IgD-negative memory B cell (primary cell): ENCODE results near the gene ACOT2. TPM values are rescaled to one million over a fixed set of nuclear protein-coding genes. Genes with fewer than 3 reads are reported as not detected.
"Not testable (repeated sequence)": the region's sequence is repeated elsewhere in the genome, so short reads cannot be mapped to it uniquely, and the experiment has no call there.

Experiments used
- H3K27ac Mint-ChIP-seq, 3 donors: one replicate each; pipeline ENCODE4 v1.8.0; 2020 to 2022; ENCODE audit warnings: mild to moderate bottlenecking in 3 of 3, mixed read lengths in 3 of 3, moderate library complexity in 1 of 3
- H3K27me3 Mint-ChIP-seq: one replicate; pipeline ENCODE4 v1.8.0; 2021; ENCODE audit warnings: mixed read lengths
- H3K36me3 Mint-ChIP-seq: one replicate; pipeline ENCODE4 v1.8.0; 2020; ENCODE audit warnings: mild to moderate bottlenecking, mixed read lengths
- H3K4me1 Mint-ChIP-seq, 3 donors: one replicate each; pipeline ENCODE4 v1.8.0; 2020 to 2022; ENCODE audit warnings: mixed read lengths in 3 of 3, mild to moderate bottlenecking in 1 of 3
- H3K4me3 Mint-ChIP-seq, 4 donors: one replicate each; pipeline ENCODE4 v1.8.0; 2020 to 2022; ENCODE audit warnings: mild to moderate bottlenecking in 4 of 4, mixed read lengths in 4 of 4, moderate library complexity in 3 of 4
- H3K9me3 Mint-ChIP-seq, 3 donors: one replicate each; pipeline ENCODE4 v1.8.0; 2020 to 2021; ENCODE audit warnings: mixed read lengths in 3 of 3, mild to moderate bottlenecking in 1 of 3
- polyA plus RNA-seq: library from polyadenylated mRNA; unstranded; fragments of 300-500 nt; fragmentation: Illumina TruSeq; gene quantifications from one replicate; pipeline ENCODE4 v1.2.3, GENCODE V29; 2021

ACOT2 gene
- polyA plus RNA-seq: 25.0 TPM

GRCh38 chr14:73569185-73569958 is at the start of gene ACOT2:
TSS of gene ACOT2 (plus strand) at chr14:73569213. CDS start at chr14:73569241, 28 bp downstream.
- peak within 1 kb of the TSS; percentile 86 to 98 (median 96) for H3K4me3 Mint-ChIP-seq
- H3K9me3 Mint-ChIP-seq, H3K27me3 Mint-ChIP-seq: not testable (repeated sequence)
- peak within 1 kb of the TSS; percentile 55 to 99 (median 95) for H3K27ac Mint-ChIP-seq
- H3K36me3 Mint-ChIP-seq: peaks cover 10% of the 10 kb centered on the region
- H3K4me1 Mint-ChIP-seq: peaks cover 25 to 30% (median 28%) of the 10 kb centered on the region in 3 donors

GRCh38 chr14:73521229-73521628 is 47.8 kb upstream of the ACOT2 start:
- Mint-ChIP-seq H3K27me3 (no peaks in the 10 kb centered on the region), H3K36me3 (peaks cover 5% of the 10 kb centered on the region), H3K9me3 (no peaks in the 10 kb centered on the region), H3K27ac (no peak overlapping the region), H3K4me3 (no peak overlapping the region), H3K4me1 (no peaks in the 10 kb centered on the region)

GRCh38 chr14:73524493-73524892 is 44.5 kb upstream of the ACOT2 start:
- Mint-ChIP-seq H3K27ac (no peak overlapping the region), H3K4me3 (no peak overlapping the region), H3K9me3 (peaks cover 0 to 2% (median 0%) of the 10 kb centered on the region in 3 donors), H3K27me3 (no peaks in the 10 kb centered on the region), H3K4me1 (no peaks in the 10 kb centered on the region), H3K36me3 (peaks cover 5% of the 10 kb centered on the region)

GRCh38 chr14:73526036-73526984 is 42.7 kb upstream of the ACOT2 start:
- Mint-ChIP-seq H3K36me3 (peaks cover 5% of the 10 kb centered on the region), H3K4me3 (peak overlapping the region in 1 of 4 donors; percentile 18), H3K4me1 (no peaks in the 10 kb centered on the region), H3K9me3 (peaks cover 0 to 2% (median 0%) of the 10 kb centered on the region in 3 donors), H3K27ac (no peak overlapping the region), H3K27me3 (no peaks in the 10 kb centered on the region)

- H3K27me3 Mint-ChIP-seq, H3K27ac Mint-ChIP-seq, H3K4me3 Mint-ChIP-seq, H3K36me3 Mint-ChIP-seq, H3K4me1 Mint-ChIP-seq, H3K9me3 Mint-ChIP-seq: not testable (repeated sequence)
These were observed 39.7 kb upstream of the ACOT2 start for GRCh38 chr14:73529356-73529755.

GRCh38 chr14:73531971-73532370 is 37.0 kb upstream of the ACOT2 start:
- H3K4me1 Mint-ChIP-seq, H3K36me3 Mint-ChIP-seq, H3K4me3 Mint-ChIP-seq, H3K9me3 Mint-ChIP-seq, H3K27ac Mint-ChIP-seq, H3K27me3 Mint-ChIP-seq: not testable (repeated sequence)

GRCh38 chr14:73537244-73538045 is 31.6 kb upstream of the ACOT2 start:
- peak overlapping the region in 2 of 4 donors; percentile 52 to 82 for H3K4me3 Mint-ChIP-seq
- H3K4me1 Mint-ChIP-seq, H3K27ac Mint-ChIP-seq, H3K36me3 Mint-ChIP-seq, H3K9me3 Mint-ChIP-seq, H3K27me3 Mint-ChIP-seq: not testable (repeated sequence)

- peak overlapping the region in 1 of 3 donors; percentile 77 for H3K27ac Mint-ChIP-seq
- not testable (repeated sequence) for H3K9me3 Mint-ChIP-seq, H3K4me3 Mint-ChIP-seq, H3K36me3 Mint-ChIP-seq, H3K27me3 Mint-ChIP-seq, H3K4me1 Mint-ChIP-seq
These were observed 30.0 kb upstream of the ACOT2 start for GRCh38 chr14:73539017-73539416.

GRCh38 chr14:73542961-73543360 is 26.1 kb upstream of the ACOT2 start:
- not testable (repeated sequence) for H3K9me3 Mint-ChIP-seq, H3K27me3 Mint-ChIP-seq, H3K27ac Mint-ChIP-seq, H3K4me1 Mint-ChIP-seq, H3K4me3 Mint-ChIP-seq, H3K36me3 Mint-ChIP-seq

- H3K4me3 Mint-ChIP-seq, H3K27me3 Mint-ChIP-seq, H3K27ac Mint-ChIP-seq, H3K4me1 Mint-ChIP-seq, H3K9me3 Mint-ChIP-seq, H3K36me3 Mint-ChIP-seq: not testable (repeated sequence)
These were observed 23.7 kb upstream of the ACOT2 start for GRCh38 chr14:73545353-73545752.

- not testable (repeated sequence) for H3K9me3 Mint-ChIP-seq, H3K27ac Mint-ChIP-seq, H3K36me3 Mint-ChIP-seq, H3K4me3 Mint-ChIP-seq, H3K4me1 Mint-ChIP-seq, H3K27me3 Mint-ChIP-seq
These were observed 19.9 kb upstream of the ACOT2 start for GRCh38 chr14:73549097-73549496.

GRCh38 chr14:73549889-73550524 is 19.0 kb upstream of the ACOT2 start:
- H3K9me3 Mint-ChIP-seq, H3K4me1 Mint-ChIP-seq, H3K36me3 Mint-ChIP-seq, H3K27me3 Mint-ChIP-seq, H3K27ac Mint-ChIP-seq, H3K4me3 Mint-ChIP-seq: not testable (repeated sequence)

GRCh38 chr14:73553845-73554244 is 15.2 kb upstream of the ACOT2 start:
- Mint-ChIP-seq H3K36me3 (no peaks in the 10 kb centered on the region), H3K9me3 (peaks cover 0 to 5% (median 0%) of the 10 kb centered on the region in 3 donors), H3K4me1 (no peaks in the 10 kb centered on the region), H3K4me3 (no peak overlapping the region), H3K27me3 (no peaks in the 10 kb centered on the region), H3K27ac (no peak overlapping the region)

- H3K27me3 Mint-ChIP-seq, H3K27ac Mint-ChIP-seq, H3K36me3 Mint-ChIP-seq, H3K4me3 Mint-ChIP-seq, H3K9me3 Mint-ChIP-seq, H3K4me1 Mint-ChIP-seq: not testable (repeated sequence)
These were observed 11.8 kb upstream of the ACOT2 start for GRCh38 chr14:73557201-73557600.

- H3K36me3 Mint-ChIP-seq, H3K4me3 Mint-ChIP-seq, H3K27ac Mint-ChIP-seq, H3K27me3 Mint-ChIP-seq, H3K4me1 Mint-ChIP-seq: not testable (repeated sequence)
- peaks cover 0 to 13% (median 9%) of the 10 kb centered on the region in 3 donors for H3K9me3 Mint-ChIP-seq
These were observed 10.8 kb upstream of the ACOT2 start for GRCh38 chr14:73558238-73558637.
